K562 (cell line): ENCODE measurements around the gene CDC26. TPM values are rescaled to one million over a fixed set of nuclear protein-coding genes. Genes with fewer than 3 reads are reported as not detected.

Experiments
- ATAC-seq: fragments of 200-7000 bp; cut with Tn5 transposase; 3 replicates; pipeline ENCODE4 v1.9.1; 2020; ENCODE audit warnings: moderate library complexity
- BruUV-seq: library from RNA; stranded (reverse); fragments of 400-500 nt; replicated peaks from 2 replicates; lab custom pipeline; 2021; lab: Mats Ljungman, UMichigan
- CTCF ChIA-PET: fragments of 300-600 bp; formaldehyde crosslinking; extraction: SDS; loops from one replicate; lab custom pipeline; 2021; ENCODE audit warnings: low intra/inter-chr PET ratio; lab: Yijun Ruan, JAX
- POLR2A ChIA-PET: fragments of 300-600, 350-650 bp; sonication (Branson Sonifier 250); formaldehyde crosslinking; extraction: SDS; loops from one replicate; lab custom pipeline; 2021; ENCODE audit warnings: antibody characterized with exemption, inconsistent platforms; lab: Yijun Ruan, JAX
- DNase-seq, 4 experiments: peaks; one replicate each; pipeline versions ENCODE4 v3.0.0 to v3.0.0-alpha.2; 2011 to 2018; ENCODE audit warnings: low spot score in 3 of 4, mixed read lengths in 3 of 4; ENCODE audit errors: extremely low read depth in 1 of 4
- FAIRE-seq: peaks from 2 replicates; lab custom pipeline; 2011; peaks lifted over from hg19 to GRCh38; lab: Jason Lieb, UNC
- H2AFZ ChIP-seq: 2 replicates; pipeline ENCODE4 v1.6.0; 2011; ENCODE audit warnings: low read depth, low read length, control low read depth, inconsistent platforms
- H3K27ac ChIP-seq: fragments of 200-600 bp; 3 replicates; pipeline ENCODE4 v1.8.0; 2011; ENCODE audit warnings: low read depth, mild to moderate bottlenecking, control low read depth, inconsistent platforms, low read length, moderate library complexity, mixed read lengths; ENCODE audit errors: extremely low read depth
- H3K27me3 ChIP-seq, 2 experiments: fragments of 300-600 bp in 1 of 2; 2 replicates in 1 of 2; 3 replicates in 1 of 2; pipeline versions ENCODE4 v1.6.0 to v1.8.0; 2011; ENCODE audit warnings: inconsistent platforms in 2 of 2, low read length in 2 of 2, mild to moderate bottlenecking in 1 of 2, mixed read lengths in 1 of 2, moderate library complexity in 1 of 2; ENCODE audit not compliant: control insufficient read depth in 2 of 2, insufficient read depth in 2 of 2
- H3K36me3 ChIP-seq: fragments of 300-600 bp; 3 replicates; pipeline ENCODE4 v1.8.0; 2011; ENCODE audit warnings: mild to moderate bottlenecking, low read length, inconsistent platforms; ENCODE audit not compliant: control insufficient read depth, insufficient read depth
- H3K4me1 ChIP-seq, 2 experiments: fragments of 200-600 bp in 1 of 2; replicated peaks in 1 of 2; 2 replicates in 1 of 2; 3 replicates in 1 of 2; pipeline versions ENCODE4 v1.5.1 to v1.8.0; 2011; ENCODE audit warnings: inconsistent platforms in 2 of 2, low read length in 2 of 2, mild to moderate bottlenecking in 1 of 2, mixed read lengths in 1 of 2, moderate library complexity in 1 of 2; ENCODE audit not compliant: control insufficient read depth in 2 of 2, insufficient read depth in 2 of 2
- H3K4me2 ChIP-seq: 2 replicates; pipeline ENCODE4 v1.6.1; 2011; ENCODE audit warnings: low read length, control low read depth, inconsistent platforms, mixed read lengths; ENCODE audit not compliant: insufficient read depth
- H3K4me3 ChIP-seq: fragments of 200-600 bp; sonication (generic), shearing (Covaris generic); 2 replicates; pipeline ENCODE4 v1.5.1; 2016; ENCODE audit warnings: control low read depth, inconsistent platforms
- H3K79me2 ChIP-seq: fragments of 200-600 bp; 3 replicates; pipeline ENCODE4 v1.8.0; 2011; ENCODE audit warnings: low read length, inconsistent platforms; ENCODE audit not compliant: control insufficient read depth, insufficient read depth
- H3K9ac ChIP-seq, 2 experiments: 2 replicates each; pipeline versions ENCODE4 v1.6.0 to v1.6.1; 2011; ENCODE audit warnings: low read depth in 2 of 2, low read length in 2 of 2, control low read depth in 1 of 2, inconsistent platforms in 1 of 2, mild to moderate bottlenecking in 1 of 2, mixed read lengths in 1 of 2; ENCODE audit not compliant: insufficient read depth in 1 of 2
- H3K9me1 ChIP-seq: one replicate; pipeline ENCODE4 v1.6.0; 2011; ENCODE audit warnings: inconsistent platforms, mild to moderate bottlenecking, low read length, moderate library complexity; ENCODE audit not compliant: control insufficient read depth, insufficient read depth
- H3K9me3 ChIP-seq: replicated peaks from 2 replicates; pipeline ENCODE4 v1.5.1; 2011; ENCODE audit warnings: low read depth, low read length, inconsistent platforms; ENCODE audit not compliant: control insufficient read depth, insufficient read depth
- H4K20me1 ChIP-seq: replicated peaks from 2 replicates; pipeline ENCODE4 v1.6.1; 2011; ENCODE audit warnings: low read length, inconsistent platforms, mixed read lengths; ENCODE audit not compliant: control insufficient read depth, insufficient read depth
- CAMTA2 ChIP-seq: fragments of 250-450 bp; sonication (Bioruptor Pico); conservative IDR thresholded peaks from 2 replicates; pipeline ENCODE4 v1.5.1; 2022
- CEBPB ChIP-seq: fragments of 450-650 bp; IDR thresholded peaks from 2 replicates; pipeline ENCODE4 v1.6.1; 2016; ENCODE audit warnings: missing genetic modification characterization, missing compliant biosample characterization
- FIP1L1 ChIP-seq: fragments of 200-400 bp; formaldehyde crosslinking; IDR thresholded peaks from 2 replicates; pipeline ENCODE4 v1.6.1; 2018; ENCODE audit warnings: mild to moderate bottlenecking, low read depth, low read length; ENCODE audit not compliant: poor library complexity, severe bottlenecking
- HEY1 ChIP-seq: fragments of 250-450 bp; sonication (Bioruptor Pico); IDR thresholded peaks from 2 replicates; pipeline ENCODE4 v1.5.0; 2020; ENCODE audit warnings: mild to moderate bottlenecking, moderate library complexity, borderline replicate concordance
- JUND ChIP-seq, 2 experiments: IDR thresholded peaks; 2 replicates in 1 of 2; 3 replicates in 1 of 2; pipeline ENCODE4 v1.6.1; 2011; ENCODE audit warnings: borderline replicate concordance in 2 of 2, low read depth in 2 of 2, low read length in 2 of 2, improper control_type of control experiment in 1 of 2, missing biosample characterization in 1 of 2, missing genetic modification characterization in 1 of 2, missing genetic modification reagents in 1 of 2
- KHSRP ChIP-seq: fragments of 450-650 bp; IDR thresholded peaks from 2 replicates; pipeline ENCODE4 v1.6.1; 2017
- NCOR1 ChIP-seq: fragments of 450-650 bp; IDR thresholded peaks from 2 replicates; pipeline ENCODE4 v1.6.1; 2016; ENCODE audit warnings: mild to moderate bottlenecking, moderate library complexity
- POLR2AphosphoS5 ChIP-seq: IDR thresholded peaks from 2 replicates; pipeline ENCODE4 v1.6.1; 2011; ENCODE audit warnings: mild to moderate bottlenecking, low read depth, low read length, moderate library complexity; ENCODE audit not compliant: control insufficient read depth, insufficient read depth
- SMAD1 ChIP-seq: fragments of 150-350 bp; IDR thresholded peaks from 2 replicates; pipeline ENCODE4 v1.6.1; 2014; ENCODE audit warnings: low read length, low read depth; ENCODE audit not compliant: partially characterized antibody
- STAT5B ChIP-seq: fragments of 250-450 bp; sonication (Bioruptor Pico); IDR thresholded peaks from 2 replicates; pipeline ENCODE4 v1.8.0; 2021; ENCODE audit warnings: mild to moderate bottlenecking, inconsistent platforms
- ZBTB17 ChIP-seq: fragments of 450-650 bp; formaldehyde crosslinking; IDR thresholded peaks from 2 replicates; pipeline ENCODE4 v1.4.0; 2020; ENCODE audit warnings: mild to moderate bottlenecking
- ZBTB7A ChIP-seq: IDR thresholded peaks from 2 replicates; pipeline ENCODE4 v1.6.1; 2011; ENCODE audit warnings: low read depth, mild to moderate bottlenecking, low read length, moderate library complexity, borderline replicate concordance; ENCODE audit not compliant: control insufficient read depth
- ZNF197 ChIP-seq: fragments of 200-800 bp; sonication (Bioruptor generic); IDR thresholded peaks from 2 replicates; pipeline ENCODE4 v1.6.1; 2016; ENCODE audit warnings: low read depth, missing genetic modification characterization, missing compliant biosample characterization
- ZNF407 ChIP-seq: fragments of 450-650 bp; IDR thresholded peaks from 2 replicates; pipeline ENCODE4 v1.6.1; 2016; ENCODE audit warnings: low read depth
- WGBS: fragments of 100-300 bp; shearing (Covaris generic); methylation state at CpG from one replicate; pipeline ENCODE4 v1.1.6; 2016; ENCODE audit warnings: low coverage, mixed read lengths; ENCODE audit not compliant: insufficient coverage; ENCODE audit errors: missing lambda C conversion rate; 5-methylcytosine and 5-hydroxymethylcytosine counted together
- in situ Hi-C: fragments of 300-500 bp; cut with MboI; formaldehyde crosslinking; loops from 4 replicates; pipeline ENCODE4 v1.15.0; 2018; ENCODE audit warnings: inconsistent platforms, mixed read lengths
- intact Hi-C: fragments of 100-400 bp; cut with micrococcal nuclease; formaldehyde crosslinking; loops from 2 replicates; pipeline ENCODE4 v1.14.2; 2022
- polyA plus RNA-seq, 8 experiments: library from polyadenylated mRNA; depleted of rRNA in 4 of 8; stranded (reverse) in 5 of 8; unstranded in 3 of 8; fragments of >200 nt; fragmentation: Nextera tagmentation in 2 of 8; fragmentation: Illumina TruSeq in 1 of 8; extraction: Ambion mirVana in 2 of 8; extraction: Trizol in 1 of 8; gene quantifications; 2 replicates each; pipeline versions ENCODE4 v1.2.1 to v1.2.3, GENCODE V29; 2011 to 2014; ENCODE audit warnings: inconsistent platforms in 1 of 8, missing spikeins in 1 of 8
- total RNA-seq, 7 experiments: library from RNA; depleted of rRNA in 6 of 7; stranded (reverse); fragments of >200 nt in 6 of 7; fragmentation: Illumina TruSeq in 2 of 7; extraction: Trizol in 2 of 7; gene quantifications; 2 replicates each; pipeline versions ENCODE4 v1.2.1 to v1.2.3, GENCODE V29; 2011 to 2021; ENCODE audit warnings: low replicate concordance in 1 of 7

Gene CDC26
- total and polyA plus RNA-seq, 9 of the 15 experiments (the other 6 are each of a cell fraction or from before 2014, with no cell fraction given), result 33.0 to 147 (median 60.0) TPM

GRCh38 chr9:113311961-113312360, 36.6 kb upstream of the CDC26 start:
- WGBS, result 7% methylated on average over 3 of the region's 3 CpGs
- FAIRE-seq (no peak), DNase-seq (no peak), ATAC-seq (no peak)
- H3K9ac ChIP-seq, result no peak overlapping the region
- H3K27ac ChIP-seq, result no peak overlapping the region
- no peaks in the 10 kb centered on the region; a peak in 1 of 5 replicates for H3K4me1 ChIP-seq
- no peak overlapping the region for H3K4me3 ChIP-seq
- no peaks in the 10 kb centered on the region for H3K9me3 ChIP-seq
- ChIA-PET POLR2A (interaction anchor here (0.5 to 1.6 kb wide), 8 partner anchors 8 to 1691 kb away, joined by 3 to 8 read pairs (median 4); partner anchors contain the start of genes C9orf43, CDC26, POLE3 and PRPF4), CTCF (no interaction called here)
- in situ Hi-C loops (no loop called here), intact Hi-C loops (no loop called here)
- no TSS peak for BruUV-seq
- H3K36me3 ChIP-seq, result no peaks in the 10 kb centered on the region
- H3K79me2 ChIP-seq, result no peaks in the 10 kb centered on the region
- no peak overlapping the region for H2AFZ ChIP-seq
- no peaks in the 10 kb centered on the region for H4K20me1 ChIP-seq
- H3K4me2 ChIP-seq, result no peak overlapping the region
- no peaks in the 10 kb centered on the region for H3K9me1 ChIP-seq
- H3K27me3 ChIP-seq, result peaks cover 7 to 32% of the 10 kb centered on the region in 2 experiments; a peak in 4 of 5 replicates
- TF ChIP-seq CAMTA2 (CRISPR knock-in tag) (no peak), ZBTB7A (no peak), SMAD1 (no peak), POLR2AphosphoS5 (no peak), ZBTB17 (CRISPR knock-in tag) (no peak), CEBPB (tag) (no peak), FIP1L1 (no peak), HEY1 (CRISPR knock-in tag) (no peak), STAT5B (CRISPR knock-in tag) (no peak), ZNF407 (no peak), KHSRP (no peak), ZNF197 (CRISPR knock-in tag) (no peak), JUND (IDR thresholded peaks at IDR 0.05; ENCODE audit: borderline replicate concordance, low read depth, low read length) (no peak), JUND (tag; IDR thresholded peaks at IDR 0.05; ENCODE audit: borderline replicate concordance, low read depth, low read length) (no peak), NCOR1 (no peak)
